Measurements from ENCODE around the gene OR13F1.

OR13F1 gene, protein sequence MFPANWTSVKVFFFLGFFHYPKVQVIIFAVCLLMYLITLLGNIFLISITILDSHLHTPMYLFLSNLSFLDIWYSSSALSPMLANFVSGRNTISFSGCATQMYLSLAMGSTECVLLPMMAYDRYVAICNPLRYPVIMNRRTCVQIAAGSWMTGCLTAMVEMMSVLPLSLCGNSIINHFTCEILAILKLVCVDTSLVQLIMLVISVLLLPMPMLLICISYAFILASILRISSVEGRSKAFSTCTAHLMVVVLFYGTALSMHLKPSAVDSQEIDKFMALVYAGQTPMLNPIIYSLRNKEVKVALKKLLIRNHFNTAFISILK

DNA sequence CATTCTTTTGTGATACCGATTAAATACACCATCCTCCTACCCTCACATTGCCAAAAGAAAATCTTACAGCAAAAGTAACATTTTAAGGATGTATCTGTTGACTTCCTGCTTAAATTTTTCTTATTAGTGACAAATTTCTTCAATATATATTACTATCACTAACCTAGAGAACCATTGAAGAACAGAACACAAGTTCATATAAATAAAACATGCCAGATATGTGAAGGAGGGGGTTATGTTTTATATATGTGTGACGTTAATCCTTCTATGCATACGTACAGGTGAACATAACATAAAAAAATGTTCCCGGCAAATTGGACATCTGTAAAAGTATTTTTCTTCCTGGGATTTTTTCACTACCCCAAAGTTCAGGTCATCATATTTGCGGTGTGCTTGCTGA is at the start of gene OR13F1:
TSS of gene OR13F1 (plus strand) at position 301 of the 400 bp plus-strand sequence. CDS start at position 301, 0 bp downstream.
- DNase-seq (ENCODE audit: low read depth), result no peak
- TF ChIP-seq CTCF (IDR thresholded peaks at IDR 0.05; ENCODE audit: control insufficient read depth, extremely low read depth, insufficient read depth), result no peak
- no peak within 1 kb of the TSS for H3K4me3 ChIP-seq (ENCODE audit: low read depth, low read length)

DNA sequence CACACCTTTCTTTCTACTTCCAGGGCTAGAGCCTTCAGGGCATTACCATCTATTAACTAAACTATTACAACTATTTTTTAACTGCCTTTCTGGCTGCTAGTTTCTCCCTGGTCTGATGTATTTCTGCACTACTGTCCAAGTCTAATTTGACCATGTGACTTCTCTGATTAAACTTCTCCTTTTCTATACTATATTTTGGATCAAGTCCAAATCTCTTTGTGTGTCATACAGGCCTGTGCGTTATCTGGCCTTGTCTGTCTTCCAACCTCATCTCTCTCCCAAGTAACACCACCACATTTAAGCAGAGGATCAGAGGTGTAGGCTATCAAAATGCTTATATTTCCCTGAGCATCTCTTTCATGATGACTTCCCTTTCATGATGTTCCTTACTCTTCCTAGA is 47.2 kb upstream of the OR13F1 start:
- no peak for DNase-seq (ENCODE audit: low read depth)
- TF ChIP-seq CTCF (IDR thresholded peaks at IDR 0.05; ENCODE audit: control insufficient read depth, extremely low read depth, insufficient read depth), result no peak
- H3K4me3 ChIP-seq (ENCODE audit: low read depth, low read length), result no peak overlapping the region

DNA sequence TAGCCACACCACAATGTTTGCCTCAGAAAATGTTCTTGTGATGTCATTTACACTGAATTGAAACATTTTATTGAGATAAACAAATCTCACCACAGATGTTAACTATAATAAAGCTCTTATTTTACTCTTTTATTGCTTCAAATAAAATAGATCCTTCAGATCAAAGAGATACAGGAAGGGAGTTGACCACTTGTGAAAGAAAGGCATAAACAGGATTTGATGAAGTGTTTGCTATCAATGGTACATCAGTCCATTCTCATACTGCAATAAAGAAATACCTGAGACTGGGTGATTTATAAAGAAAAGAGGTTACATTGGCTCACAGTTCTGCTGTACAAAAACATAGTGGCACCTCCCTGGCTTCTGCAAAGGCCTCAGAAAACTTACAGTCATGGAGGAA is 40.2 kb upstream of the OR13F1 start:
- H3K4me3 ChIP-seq (ENCODE audit: low read depth, low read length), result no peak overlapping the region
- no peak for DNase-seq (ENCODE audit: low read depth)
- TF ChIP-seq CTCF (IDR thresholded peaks at IDR 0.05; ENCODE audit: control insufficient read depth, extremely low read depth, insufficient read depth), result no peak

- no peak for TF ChIP-seq CTCF (IDR thresholded peaks at IDR 0.05; ENCODE audit: control insufficient read depth, extremely low read depth, insufficient read depth)
- H3K4me3 ChIP-seq (ENCODE audit: low read depth, low read length), result no peak overlapping the region
- no peak for DNase-seq (ENCODE audit: low read depth)
These were observed 35.8 kb upstream of the OR13F1 start for GRCh38 chr9:104468261-104468660.

DNA sequence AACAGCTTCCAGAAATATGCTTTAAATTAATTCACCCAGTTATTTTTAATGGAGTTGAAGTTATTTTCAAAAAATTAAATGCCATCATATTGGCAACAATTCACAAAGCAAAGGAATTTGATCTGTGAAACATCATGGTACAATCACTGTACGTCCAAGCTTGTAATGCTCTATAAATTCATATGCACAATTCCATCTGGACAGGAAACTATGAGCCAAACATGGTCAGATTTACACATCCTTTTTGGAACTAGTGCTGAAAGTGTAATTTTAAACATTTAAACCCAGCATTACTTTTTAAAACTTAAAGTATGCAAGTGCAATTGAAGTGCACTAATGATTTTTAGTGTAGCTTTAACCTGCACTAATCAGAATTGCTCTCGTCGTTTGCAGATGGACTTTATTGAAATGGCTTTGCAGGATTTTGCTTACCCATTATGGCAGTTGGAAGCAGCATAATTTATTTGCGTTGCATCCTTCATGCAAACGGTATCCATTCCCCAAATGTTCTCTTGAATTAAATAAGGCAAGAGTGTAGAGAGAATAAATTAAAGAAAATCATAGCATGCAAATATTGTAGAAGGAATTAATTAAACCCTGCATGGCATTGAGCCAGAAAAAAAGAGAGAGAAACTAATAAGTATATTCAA is 21.0 kb upstream of the OR13F1 start:
- TF ChIP-seq CTCF (IDR thresholded peaks at IDR 0.05; ENCODE audit: control insufficient read depth, extremely low read depth, insufficient read depth), result no peak
- no peak for DNase-seq (ENCODE audit: low read depth)
- H3K4me3 ChIP-seq (ENCODE audit: low read depth, low read length), result no peak overlapping the region

GRCh38 chr9:104485014-104485413 is 19.0 kb upstream of the OR13F1 start:
- no peak for DNase-seq (ENCODE audit: low read depth)
- no peak overlapping the region for H3K4me3 ChIP-seq (ENCODE audit: low read depth, low read length)
- TF ChIP-seq CTCF (IDR thresholded peaks at IDR 0.05; ENCODE audit: control insufficient read depth, extremely low read depth, insufficient read depth), result no peak
